ENCODE data around the gene TMEM59. TPM values are rescaled to one million over a fixed set of nuclear protein-coding genes. Genes with fewer than 3 reads are reported as not detected.

The TMEM59 gene
- total and polyA plus RNA-seq, 2 donors (not counting 1 experiment from before 2014, with no cell fraction given): 66.3 to 146 TPM

- ChIA-PET POLR2A (no interaction called here), CTCF (no interaction called here)
- Mint-ChIP-seq H3K4me3 (no peak overlapping the region), H3K4me1 (no peaks in the 10 kb centered on the region), H3K27me3 (peaks cover 35% of the 10 kb centered on the region), H3K27ac (no peak overlapping the region), H3K9me3 (ENCODE audit: insufficient read depth) (no peaks in the 10 kb centered on the region)
- intact Hi-C loops (cut with micrococcal nuclease): no loop called here
- WGBS (ENCODE audit: insufficient coverage): 95% methylated on average over 13 of the region's 13 CpGs
- no peak overlapping the region for H3K27ac ChIP-seq (ENCODE audit: low read length in 2 of 2)
- H3K4me1 ChIP-seq (ENCODE audit: control insufficient read depth in 2 of 2, insufficient read depth in 2 of 2, low read length in 2 of 2): no peaks in the 10 kb centered on the region
- H4K20me1 ChIP-seq (ENCODE audit: control insufficient read depth, insufficient read depth, low read length, poor library complexity, severe bottlenecking): no peaks in the 10 kb centered on the region
- H3K27me3 ChIP-seq (replicated peaks in 1 of 4; ENCODE audit: control extremely low read depth in 1 of 4, control insufficient read depth in 3 of 4, insufficient read depth in 4 of 4, low read length in 3 of 4): no peaks in the 10 kb centered on the region
- H3K4me2 ChIP-seq (replicated peaks; ENCODE audit: low read depth, low read length, poor library complexity, severe bottlenecking): no peak overlapping the region
- no peak for TF ChIP-seq CTCF (IDR thresholded peaks at IDR 0.05)
- no peak for TF ChIP-seq EZH2 (IDR thresholded peaks at IDR 0.05; ENCODE audit: borderline replicate concordance, insufficient read depth, low read depth, low read length, poor library complexity, severe bottlenecking)
- H3K9me3 ChIP-seq (ENCODE audit: control extremely low read depth in 1 of 3, control insufficient read depth in 2 of 3, insufficient read depth in 1 of 3, low read length in 2 of 3): peaks cover 0 to 4% (median 0%) of the 10 kb centered on the region in 3 donors
- no peaks in the 10 kb centered on the region for H3K36me3 ChIP-seq (replicated peaks in 1 of 2; ENCODE audit: control extremely low read depth in 1 of 2, control insufficient read depth in 1 of 2, extremely low read depth in 1 of 2, insufficient read depth in 2 of 2, low read length in 1 of 2)
- no peak overlapping the region for H3K9ac ChIP-seq (ENCODE audit: low read length)
- ATAC-seq (ENCODE audit: low read depth) (no peak), DNase-seq (no peak)
- no peak overlapping the region for H3K4me3 ChIP-seq (ENCODE audit: control extremely low read depth in 1 of 5, extremely low read depth in 1 of 5, insufficient read depth in 1 of 5, low read depth in 2 of 5, low read length in 4 of 5)
- no peaks in the 10 kb centered on the region for H3K79me2 ChIP-seq (ENCODE audit: control insufficient read depth, insufficient read depth, low read length)
- H2AFZ ChIP-seq (ENCODE audit: insufficient read depth, low read depth, low read length, poor library complexity, severe bottlenecking): no peak overlapping the region
Measured at GRCh38 chr1:54008876-54009275, 44.1 kb downstream of the TMEM59 start.

- WGBS (ENCODE audit: insufficient coverage): 90% methylated on average over 2 of the region's 4 CpGs
- ATAC-seq (ENCODE audit: low read depth) (no peak), DNase-seq (no peak)
- H4K20me1 ChIP-seq (ENCODE audit: control insufficient read depth, insufficient read depth, low read length, poor library complexity, severe bottlenecking): no peaks in the 10 kb centered on the region
- TF ChIP-seq CTCF (IDR thresholded peaks at IDR 0.05) (no peak), EZH2 (IDR thresholded peaks at IDR 0.05; ENCODE audit: borderline replicate concordance, insufficient read depth, low read depth, low read length, poor library complexity, severe bottlenecking) (no peak)
- intact Hi-C loops (cut with micrococcal nuclease): no loop called here
- H3K27me3 Mint-ChIP-seq: peaks cover 31% of the 10 kb centered on the region
- no peak overlapping the region for H3K27ac ChIP-seq (ENCODE audit: low read length in 2 of 2)
- no peak overlapping the region for H3K9ac ChIP-seq (ENCODE audit: low read length)
- no peaks in the 10 kb centered on the region for H3K9me3 Mint-ChIP-seq (ENCODE audit: insufficient read depth)
- no peaks in the 10 kb centered on the region for H3K27me3 ChIP-seq (replicated peaks in 1 of 4; ENCODE audit: control extremely low read depth in 1 of 4, control insufficient read depth in 3 of 4, insufficient read depth in 4 of 4, low read length in 3 of 4)
- no peaks in the 10 kb centered on the region for H3K36me3 ChIP-seq (replicated peaks in 1 of 2; ENCODE audit: control extremely low read depth in 1 of 2, control insufficient read depth in 1 of 2, extremely low read depth in 1 of 2, insufficient read depth in 2 of 2, low read length in 1 of 2)
- H3K4me3 Mint-ChIP-seq: no peak overlapping the region
- H2AFZ ChIP-seq (ENCODE audit: insufficient read depth, low read depth, low read length, poor library complexity, severe bottlenecking): no peak overlapping the region
- CTCF ChIA-PET: no interaction called here
- H3K4me3 ChIP-seq (ENCODE audit: control extremely low read depth in 1 of 5, extremely low read depth in 1 of 5, insufficient read depth in 1 of 5, low read depth in 2 of 5, low read length in 4 of 5): no peak overlapping the region
- H3K4me2 ChIP-seq (replicated peaks; ENCODE audit: low read depth, low read length, poor library complexity, severe bottlenecking): no peak overlapping the region
- H3K9me3 ChIP-seq (ENCODE audit: control extremely low read depth in 1 of 3, control insufficient read depth in 2 of 3, insufficient read depth in 1 of 3, low read length in 2 of 3): peaks cover 0 to 12% (median 0%) of the 10 kb centered on the region in 3 donors
- no peaks in the 10 kb centered on the region for H3K79me2 ChIP-seq (ENCODE audit: control insufficient read depth, insufficient read depth, low read length)
- H3K27ac Mint-ChIP-seq: no peak overlapping the region
- POLR2A ChIA-PET: no interaction called here
- H3K4me1 Mint-ChIP-seq: no peaks in the 10 kb centered on the region
- no peaks in the 10 kb centered on the region for H3K4me1 ChIP-seq (ENCODE audit: control insufficient read depth in 2 of 2, insufficient read depth in 2 of 2, low read length in 2 of 2)
Measured at GRCh38 chr1:54007613-54008012, 45.4 kb downstream of the TMEM59 start.

Measured in B cell (primary cell).